Activated CD8-positive, alpha-beta T cell treated with anti-CD3 and anti-CD28 coated beads, Interleukin-2, amount 10 ng/mL, durations not matched to agents 7 days and 5 days (primary cell): ENCODE data around the gene SAA2. TPM values are rescaled to one million over a fixed set of nuclear protein-coding genes. Genes with fewer than 3 reads are reported as not detected.

Experiments used
- total RNA-seq, 2 experiments: library from RNA; stranded (reverse); gene quantifications; one replicate each; pipeline ENCODE4 v1.2.3, GENCODE V29; 2021

Gene SAA2
- total RNA-seq, 2 experiments from 2014 or later = not detected

Other genes starting within 250 kb of the SAA2 start
- 10 to 100 TPM; 31.9 to 35.4 TPM for gene SERGEF, start 235.6 kb downstream of the SAA2 start, total RNA-seq
- under 1 TPM; 0.21 to 0.55 TPM for gene TPH1, start 202.4 kb downstream of the SAA2 start, total RNA-seq
- 10 to 100 TPM; 31.4 to 32.2 TPM for gene SAAL1, start 142.6 kb downstream of the SAA2 start, total RNA-seq
- gene MRGPRX3, start 116.1 kb downstream of the SAA2 start, total RNA-seq = not detected
- not detected for gene MRGPRX4, start 75.8 kb downstream of the SAA2 start, total RNA-seq
- gene SAA4, start 11.9 kb downstream of the SAA2 start, total RNA-seq = not detected
- not detected for gene SAA1, start 17.6 kb upstream of the SAA2 start, total RNA-seq
- gene HPS5, start 73.5 kb upstream of the SAA2 start, total RNA-seq = 10 to 100 TPM; 15.8 to 18.0 TPM
- gene GTF2H1, start 73.9 kb upstream of the SAA2 start, total RNA-seq = 10 to 100 TPM; 47.2 to 47.8 TPM
- 1,000 to 10,000 TPM; 1,251 to 1,270 TPM for gene LDHA, start 145.9 kb upstream of the SAA2 start, total RNA-seq
- gene LDHC, start 163.7 kb upstream of the SAA2 start, total RNA-seq = not detected
- gene LDHAL6A, start 207.2 kb upstream of the SAA2 start, total RNA-seq = not detected